NB4 (cell line): ENCODE data around the gene TFEC.
"Not testable (repeated sequence)": the region's sequence is repeated elsewhere in the genome, so short reads cannot be mapped to it uniquely, and the experiment has no call there.

Experiments used
- CTCF ChIP-seq: IDR thresholded peaks from one replicate; pipeline ENCODE4 v1.5.1; 2012; ENCODE audit warnings: low read depth, low read length
- POLR2A ChIP-seq: IDR thresholded peaks from 2 replicates; pipeline ENCODE4 v1.6.1; 2011; ENCODE audit warnings: mild to moderate bottlenecking; ENCODE audit not compliant: insufficient read length; ENCODE audit errors: extremely low read depth
- TF ChIP-seq, protein P1 (sequence below): IDR thresholded peaks from 2 replicates; pipeline ENCODE4 v1.6.1; 2011; ENCODE audit warnings: low read depth, low read length

DNA sequence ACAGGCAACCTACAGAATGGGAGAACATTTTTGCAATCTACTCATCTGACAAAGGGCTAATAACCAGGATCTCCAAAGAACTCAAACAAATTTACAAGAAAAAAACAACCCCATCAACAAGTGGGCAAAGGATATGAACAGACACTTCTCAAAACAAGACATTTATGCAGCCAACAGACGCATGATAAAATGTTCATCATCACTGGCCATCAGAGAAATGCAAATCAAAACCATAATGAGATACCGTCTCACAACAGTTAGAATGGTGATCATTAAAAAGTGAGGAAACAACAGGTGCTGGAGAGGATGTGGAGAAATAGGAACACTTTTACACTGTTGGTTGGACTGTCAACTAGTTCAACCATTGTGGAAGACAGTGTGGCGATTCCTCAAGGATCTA is 100.8 kb downstream of the TFEC start:
- TF ChIP-seq POLR2A, CTCF: not testable (repeated sequence)
- TF ChIP-seq, protein P1, sequence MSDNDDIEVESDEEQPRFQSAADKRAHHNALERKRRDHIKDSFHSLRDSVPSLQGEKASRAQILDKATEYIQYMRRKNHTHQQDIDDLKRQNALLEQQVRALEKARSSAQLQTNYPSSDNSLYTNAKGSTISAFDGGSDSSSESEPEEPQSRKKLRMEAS = not testable (repeated sequence)
